Right atrium auricular region (tissue), 2 donors: Measurements from ENCODE around the gene OR7G2. TPM values are rescaled to one million over a fixed set of nuclear protein-coding genes. Genes with fewer than 3 reads are reported as not detected.
"Not testable (repeated sequence)": the region's sequence is repeated elsewhere in the genome, so short reads cannot be mapped to it uniquely, and the experiment has no call there.

Experiments used
- DNase-seq: peaks from one replicate; pipeline ENCODE4 v3.0.0-alpha.2; 2019; ENCODE audit warnings: low spot score
- H3K27ac ChIP-seq, 2 donors: fragments of 200-600 bp; sonication (generic); 1 replicate in 1 of 2; 2 replicates in 1 of 2; pipeline ENCODE4 v1.5.1; 2016 to 2019
- H3K27me3 ChIP-seq, 2 donors: fragments of 200-600 bp; sonication (generic); one replicate each; pipeline versions ENCODE4 v1.5.1 to v1.6.0; 2017 to 2019
- H3K36me3 ChIP-seq: fragments of 200-600 bp; sonication (generic); one replicate; pipeline ENCODE4 v1.5.1; 2016
- H3K4me1 ChIP-seq, 2 donors: fragments of 200-600 bp; sonication (generic); one replicate each; pipeline versions ENCODE4 v1.5.1 to v1.6.0; 2017 to 2019
- H3K4me3 ChIP-seq, 2 donors: fragments of 200-600 bp; sonication (generic); 1 replicate in 1 of 2; 2 replicates in 1 of 2; pipeline ENCODE4 v1.5.1; 2017 to 2019; ENCODE audit warnings: mild to moderate bottlenecking in 1 of 2, moderate library complexity in 1 of 2
- H3K9me3 ChIP-seq, 2 donors: fragments of 200-600 bp; sonication (generic); one replicate each; pipeline ENCODE4 v1.5.1; 2019
- total RNA-seq, 2 donors: library from RNA; depleted of rRNA; stranded (reverse); fragments of >200 nt; gene quantifications; one replicate each; pipeline ENCODE4 v1.1.0, GENCODE V29; 2016
- TF ChIP-seq, protein P1 (sequence below), 2 donors: fragments of 200-600 bp; sonication (generic); IDR thresholded peaks; one replicate each; pipeline ENCODE4 v1.5.1; 2019; ENCODE audit warnings: antibody characterized with exemption in 2 of 2

The OR7G2 gene
- total RNA-seq, 2 donors from 2014 or later, result not detected

DNA sequence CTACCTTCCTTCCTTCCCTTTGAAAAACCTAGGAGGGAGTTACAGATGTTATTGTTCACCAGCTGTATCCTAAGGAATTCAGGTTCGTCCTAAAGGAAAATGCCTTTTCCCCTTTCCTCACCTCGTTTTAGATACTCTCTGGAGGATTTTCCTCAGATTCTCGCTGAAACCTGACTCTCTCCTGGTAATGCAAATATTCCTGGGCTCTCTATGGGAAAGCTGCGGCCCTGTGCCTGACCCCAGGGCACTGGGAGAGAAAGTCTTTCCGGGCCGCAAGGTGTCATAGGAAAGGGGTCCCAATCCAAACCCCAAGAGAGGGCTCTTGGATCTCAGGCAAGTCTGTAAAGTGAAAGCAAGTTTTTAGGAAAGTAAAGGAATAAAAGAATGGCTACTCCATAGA lies 33.5 kb downstream of the OR7G2 start:
- no peaks in the 10 kb centered on the region for H3K27me3 ChIP-seq
- H3K27ac ChIP-seq, result no peak overlapping the region
- no peaks in the 10 kb centered on the region for H3K9me3 ChIP-seq
- H3K4me1 ChIP-seq, result peaks cover 0 to 10% of the 10 kb centered on the region in 2 donors
- no peak overlapping the region for H3K4me3 ChIP-seq
- H3K36me3 ChIP-seq, result no peaks in the 10 kb centered on the region
- no peak for DNase-seq
- TF ChIP-seq, protein P1, sequence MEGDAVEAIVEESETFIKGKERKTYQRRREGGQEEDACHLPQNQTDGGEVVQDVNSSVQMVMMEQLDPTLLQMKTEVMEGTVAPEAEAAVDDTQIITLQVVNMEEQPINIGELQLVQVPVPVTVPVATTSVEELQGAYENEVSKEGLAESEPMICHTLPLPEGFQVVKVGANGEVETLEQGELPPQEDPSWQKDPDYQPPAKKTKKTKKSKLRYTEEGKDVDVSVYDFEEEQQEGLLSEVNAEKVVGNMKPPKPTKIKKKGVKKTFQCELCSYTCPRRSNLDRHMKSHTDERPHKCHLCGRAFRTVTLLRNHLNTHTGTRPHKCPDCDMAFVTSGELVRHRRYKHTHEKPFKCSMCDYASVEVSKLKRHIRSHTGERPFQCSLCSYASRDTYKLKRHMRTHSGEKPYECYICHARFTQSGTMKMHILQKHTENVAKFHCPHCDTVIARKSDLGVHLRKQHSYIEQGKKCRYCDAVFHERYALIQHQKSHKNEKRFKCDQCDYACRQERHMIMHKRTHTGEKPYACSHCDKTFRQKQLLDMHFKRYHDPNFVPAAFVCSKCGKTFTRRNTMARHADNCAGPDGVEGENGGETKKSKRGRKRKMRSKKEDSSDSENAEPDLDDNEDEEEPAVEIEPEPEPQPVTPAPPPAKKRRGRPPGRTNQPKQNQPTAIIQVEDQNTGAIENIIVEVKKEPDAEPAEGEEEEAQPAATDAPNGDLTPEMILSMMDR (IDR thresholded peaks at IDR 0.05), result no peak

DNA sequence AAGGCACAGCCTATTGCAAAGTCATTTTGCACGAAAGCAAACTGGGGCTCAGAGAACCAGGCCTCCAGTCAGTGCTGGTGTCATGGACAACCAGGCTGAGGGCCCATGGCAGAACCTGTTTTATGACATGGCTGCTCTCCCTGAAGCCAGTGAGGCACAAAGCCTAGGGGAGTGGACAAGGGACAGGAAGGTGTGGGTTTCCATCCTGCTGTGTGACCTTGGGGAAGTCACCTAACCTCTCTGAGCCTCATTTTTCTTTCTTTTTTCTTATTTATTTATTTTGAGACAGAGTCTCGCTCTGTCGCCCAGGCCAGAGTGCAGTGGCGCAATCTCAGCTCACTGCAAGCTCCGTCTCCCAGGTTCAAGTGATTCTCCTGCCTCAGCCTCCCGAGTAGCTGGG lies 35.6 kb downstream of the OR7G2 start:
- H3K4me3 ChIP-seq, H3K27me3 ChIP-seq, DNase-seq, H3K36me3 ChIP-seq, H3K27ac ChIP-seq, H3K4me1 ChIP-seq, H3K9me3 ChIP-seq: not testable (repeated sequence)

DNA sequence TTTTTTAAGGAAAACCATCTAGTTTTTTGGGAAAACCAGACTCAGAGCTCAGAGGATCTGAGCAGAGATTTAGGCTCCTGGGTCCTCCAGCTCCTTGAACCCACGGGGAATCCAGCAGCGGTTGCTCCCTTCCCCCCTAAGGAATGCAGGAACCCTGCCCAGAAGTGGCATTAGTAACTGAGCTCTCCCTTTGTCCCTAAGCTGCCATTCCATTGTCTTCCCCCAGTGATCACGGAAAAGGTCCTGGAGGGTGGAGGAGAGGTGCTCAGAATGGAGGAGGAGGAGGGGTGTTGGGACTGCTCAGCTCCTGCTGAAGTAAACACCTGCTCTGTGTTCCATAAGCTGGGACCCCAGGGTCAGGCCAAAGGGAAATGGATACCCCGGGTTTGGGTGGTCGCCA lies 37.2 kb downstream of the OR7G2 start:
- no peaks in the 10 kb centered on the region for H3K36me3 ChIP-seq
- TF ChIP-seq, protein P1 (IDR thresholded peaks at IDR 0.05), result no peak
- no peak overlapping the region for H3K4me3 ChIP-seq
- H3K9me3 ChIP-seq, result no peaks in the 10 kb centered on the region
- no peak for DNase-seq
- no peaks in the 10 kb centered on the region for H3K27me3 ChIP-seq
- peaks cover 0 to 1% of the 10 kb centered on the region in 2 donors for H3K4me1 ChIP-seq
- no peak overlapping the region for H3K27ac ChIP-seq

DNA sequence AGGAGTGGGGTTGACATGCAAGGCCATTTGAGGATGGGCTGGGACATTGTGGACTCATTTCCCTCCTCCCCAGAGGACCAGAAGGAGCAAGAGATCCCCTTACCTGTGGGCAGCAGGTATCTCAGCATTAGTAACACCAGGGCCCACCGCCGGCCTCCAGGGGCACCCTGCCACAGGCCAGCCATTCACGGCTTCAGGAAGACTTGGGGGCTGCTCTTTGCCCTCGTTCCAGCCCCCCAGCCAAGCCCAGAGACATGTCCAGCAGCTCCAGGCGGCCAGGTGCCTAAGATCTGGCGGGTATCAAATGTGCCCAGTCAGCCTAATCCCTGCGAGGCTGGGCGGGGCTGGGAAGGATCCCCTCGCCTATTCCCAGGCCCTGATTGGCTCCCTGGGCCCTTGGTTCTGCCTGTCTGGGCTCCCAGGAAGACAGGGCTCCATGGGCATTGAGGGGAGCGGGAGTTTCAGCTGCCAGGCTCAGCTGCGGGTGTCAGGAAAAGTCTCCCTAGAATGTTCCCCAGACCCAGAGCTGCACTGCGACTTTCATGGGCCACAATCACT lies 41.7 kb downstream of the OR7G2 start:
- TF ChIP-seq, protein P1 (IDR thresholded peaks at IDR 0.05), result no peak
- Histone ChIP-seq H3K27me3 (no peaks in the 10 kb centered on the region), H3K9me3 (no peaks in the 10 kb centered on the region), H3K4me1 (no peaks in the 10 kb centered on the region), H3K36me3 (no peaks in the 10 kb centered on the region), H3K4me3 (no peak overlapping the region), H3K27ac (no peak overlapping the region)
- DNase-seq, result no peak

DNA sequence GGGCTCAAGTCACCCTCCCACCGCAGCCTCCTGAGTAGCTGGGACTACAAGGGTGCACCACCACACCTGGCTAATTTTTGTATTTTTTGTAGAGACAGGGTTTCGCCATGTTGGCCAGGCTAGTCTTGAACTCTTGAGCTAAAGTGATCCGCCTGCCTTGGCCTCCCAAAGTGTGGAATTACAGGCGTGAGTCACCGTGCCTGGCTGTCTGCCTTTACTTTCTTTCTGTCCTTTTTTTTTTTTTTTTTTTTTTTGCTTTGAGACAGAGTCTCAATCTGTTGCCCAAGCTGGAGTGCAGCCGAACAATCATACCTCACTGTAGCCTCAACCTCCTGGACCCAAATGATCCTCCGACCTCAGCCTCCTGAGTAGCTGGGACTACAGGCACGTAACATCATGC lies 45.4 kb downstream of the OR7G2 start:
- Histone ChIP-seq H3K27ac (no peak overlapping the region), H3K4me3 (no peak overlapping the region), H3K9me3 (no peaks in the 10 kb centered on the region), H3K36me3 (no peaks in the 10 kb centered on the region), H3K4me1 (no peaks in the 10 kb centered on the region), H3K27me3 (no peaks in the 10 kb centered on the region)
- TF ChIP-seq, protein P1 (IDR thresholded peaks at IDR 0.05), result no peak
- DNase-seq, result no peak

DNA sequence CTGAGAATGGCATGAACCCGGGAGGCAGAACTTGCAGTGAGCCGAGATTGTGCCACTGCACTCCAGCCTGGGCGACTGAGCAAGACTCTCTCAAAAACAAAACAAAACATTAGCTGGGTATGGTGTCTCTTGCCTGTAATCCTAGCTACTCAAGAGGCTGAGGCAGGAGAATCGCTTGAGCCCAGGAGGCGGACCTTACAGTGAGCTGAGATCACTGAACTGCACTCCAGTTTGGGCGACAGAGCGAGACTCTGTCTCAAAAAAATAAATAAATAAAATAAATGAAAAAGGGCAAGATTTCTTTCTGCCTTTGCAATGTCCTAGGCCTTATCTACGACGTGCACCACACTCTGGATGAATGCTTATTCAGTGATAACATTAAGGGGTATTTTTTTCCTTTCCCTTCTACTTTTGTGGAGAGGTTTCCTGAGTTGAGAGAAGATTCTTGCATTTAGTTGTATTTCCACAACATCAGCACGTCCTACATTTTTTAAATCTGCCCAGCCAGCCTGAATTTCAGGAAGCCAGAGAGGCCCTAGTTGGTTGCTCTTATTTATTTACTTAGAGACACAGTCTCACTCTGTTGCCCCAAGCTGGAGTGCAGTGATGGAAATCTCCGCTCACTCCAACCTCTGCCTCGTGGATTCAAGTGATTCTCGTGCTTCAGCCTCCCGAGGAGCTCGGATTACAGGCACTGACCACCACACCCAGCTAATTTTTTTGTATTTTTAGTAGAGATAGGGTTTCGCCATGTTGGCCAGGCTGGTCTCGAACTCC lies 46.5 kb downstream of the OR7G2 start:
- no peak overlapping the region for H3K27ac ChIP-seq
- DNase-seq, result no peak
- H3K36me3 ChIP-seq, result no peaks in the 10 kb centered on the region
- H3K4me1 ChIP-seq, result no peaks in the 10 kb centered on the region
- H3K4me3 ChIP-seq, result no peak overlapping the region
- H3K27me3 ChIP-seq, result no peaks in the 10 kb centered on the region
- no peaks in the 10 kb centered on the region for H3K9me3 ChIP-seq
- TF ChIP-seq, protein P1 (IDR thresholded peaks at IDR 0.05), result no peak
